RWPE2 (cell line): Measurements from ENCODE around the gene LAMA3.

Source experiments
- ATAC-seq: fragments of 200-7000 bp; cut with Tn5 transposase; 3 replicates; pipeline ENCODE4 v1.9.1; 2021; ENCODE audit warnings: low read depth
- DNase-seq: peaks from one replicate; pipeline ENCODE4 v3.0.0-alpha.2; 2020; ENCODE audit warnings: low spot score
- H3K27ac ChIP-seq: fragments of 450-650 bp; 2 replicates; pipeline ENCODE4 v1.5.1; 2017; ENCODE audit warnings: mild to moderate bottlenecking; ENCODE audit not compliant: poor library complexity, severe bottlenecking
- H3K27me3 ChIP-seq: fragments of 250-450 bp; sonication (Bioruptor Pico); 2 replicates; pipeline ENCODE4 v1.5.1; 2021; ENCODE audit warnings: mild to moderate bottlenecking, moderate library complexity; ENCODE audit not compliant: insufficient read depth, poor library complexity, severe bottlenecking
- H3K36me3 ChIP-seq: fragments of 250-450 bp; sonication (Bioruptor Pico); 2 replicates; pipeline ENCODE4 v1.5.1; 2020; ENCODE audit warnings: low read depth, mild to moderate bottlenecking, moderate library complexity
- H3K4me1 ChIP-seq: fragments of 250-450 bp; sonication (Bioruptor Pico); 2 replicates; pipeline ENCODE4 v1.5.1; 2021; ENCODE audit warnings: mild to moderate bottlenecking, moderate library complexity; ENCODE audit not compliant: insufficient read depth, poor library complexity, severe bottlenecking
- H3K4me3 ChIP-seq: fragments of 250-450 bp; sonication (Bioruptor Pico); 2 replicates; pipeline ENCODE4 v1.5.1; 2021; ENCODE audit warnings: mild to moderate bottlenecking, moderate library complexity; ENCODE audit not compliant: severe bottlenecking
- H3K9me3 ChIP-seq: fragments of 250-450 bp; sonication (Bioruptor Pico); 2 replicates; pipeline ENCODE4 v1.5.1; 2021; ENCODE audit warnings: mild to moderate bottlenecking, moderate library complexity; ENCODE audit not compliant: severe bottlenecking
- CTCF ChIP-seq: fragments of 450-650 bp; IDR thresholded peaks from one replicate; pipeline ENCODE4 v1.5.1; 2017; ENCODE audit warnings: mild to moderate bottlenecking, moderate library complexity; ENCODE audit not compliant: poor library complexity, severe bottlenecking

LAMA3 gene

GRCh38 chr18:23941791-23942190 is 252.5 kb downstream of the LAMA3 start:
- peaks cover 96% of the 10 kb centered on the region for H3K36me3 ChIP-seq

GRCh38 chr18:23943104-23943503 is 253.9 kb downstream of the LAMA3 start:
- Histone ChIP-seq H3K27me3 (no peaks in the 10 kb centered on the region), H3K9me3 (no peaks in the 10 kb centered on the region), H3K27ac (no peak overlapping the region), H3K4me1 (no peaks in the 10 kb centered on the region), H3K4me3 (no peak overlapping the region), H3K36me3 (peaks cover 97% of the 10 kb centered on the region)
- ATAC-seq: no peak
- TF ChIP-seq CTCF: no peak
- DNase-seq: no peak

More at GRCh38 chr18:23941791-23942190, 252.5 kb downstream of the LAMA3 start:
- Histone ChIP-seq H3K4me3 (no peak overlapping the region), H3K27ac (no peak overlapping the region), H3K4me1 (no peaks in the 10 kb centered on the region), H3K27me3 (no peaks in the 10 kb centered on the region), H3K9me3 (no peaks in the 10 kb centered on the region)
- DNase-seq (no peak), ATAC-seq (no peak)
- no peak for TF ChIP-seq CTCF

GRCh38 chr18:23943903-23944624 is 254.8 kb downstream of the LAMA3 start:
- ATAC-seq: no peak
- Histone ChIP-seq H3K27me3 (no peaks in the 10 kb centered on the region), H3K4me1 (no peaks in the 10 kb centered on the region), H3K36me3 (peaks cover 97% of the 10 kb centered on the region), H3K9me3 (no peaks in the 10 kb centered on the region), H3K4me3 (no peak overlapping the region), H3K27ac (no peak overlapping the region)
- DNase-seq: no peak
- no peak for TF ChIP-seq CTCF

GRCh38 chr18:23945416-23946079 is 256.3 kb downstream of the LAMA3 start:
- no peaks in the 10 kb centered on the region for H3K4me1 ChIP-seq
- no peak overlapping the region for H3K4me3 ChIP-seq
- no peak overlapping the region for H3K27ac ChIP-seq
- no peaks in the 10 kb centered on the region for H3K27me3 ChIP-seq
- H3K9me3 ChIP-seq: no peaks in the 10 kb centered on the region
- TF ChIP-seq CTCF: no peak
- H3K36me3 ChIP-seq: peaks cover 97% of the 10 kb centered on the region
- DNase-seq: no peak
- no peak for ATAC-seq

- Histone ChIP-seq H3K4me3 (no peak overlapping the region), H3K27ac (no peak overlapping the region), H3K36me3 (peaks cover 96% of the 10 kb centered on the region), H3K27me3 (no peaks in the 10 kb centered on the region), H3K4me1 (no peaks in the 10 kb centered on the region), H3K9me3 (no peaks in the 10 kb centered on the region)
- TF ChIP-seq CTCF: no peak
- DNase-seq (no peak), ATAC-seq (no peak)
Observed at GRCh38 chr18:23949863-23950262, 260.6 kb downstream of the LAMA3 start.
